DMS 273 treated with DMSO at 0.1 percent for 48 hours (cell line): ENCODE measurements around the gene HSPA4.
"Not testable (repeated sequence)": the region's sequence is repeated elsewhere in the genome, so short reads cannot be mapped to it uniquely, and the experiment has no call there.

ENCODE experiments used
- DNase-seq: peaks from one replicate; lab custom pipeline; 2025; lab: John Stamatoyannopoulos, UW

HSPA4 gene

DNA sequence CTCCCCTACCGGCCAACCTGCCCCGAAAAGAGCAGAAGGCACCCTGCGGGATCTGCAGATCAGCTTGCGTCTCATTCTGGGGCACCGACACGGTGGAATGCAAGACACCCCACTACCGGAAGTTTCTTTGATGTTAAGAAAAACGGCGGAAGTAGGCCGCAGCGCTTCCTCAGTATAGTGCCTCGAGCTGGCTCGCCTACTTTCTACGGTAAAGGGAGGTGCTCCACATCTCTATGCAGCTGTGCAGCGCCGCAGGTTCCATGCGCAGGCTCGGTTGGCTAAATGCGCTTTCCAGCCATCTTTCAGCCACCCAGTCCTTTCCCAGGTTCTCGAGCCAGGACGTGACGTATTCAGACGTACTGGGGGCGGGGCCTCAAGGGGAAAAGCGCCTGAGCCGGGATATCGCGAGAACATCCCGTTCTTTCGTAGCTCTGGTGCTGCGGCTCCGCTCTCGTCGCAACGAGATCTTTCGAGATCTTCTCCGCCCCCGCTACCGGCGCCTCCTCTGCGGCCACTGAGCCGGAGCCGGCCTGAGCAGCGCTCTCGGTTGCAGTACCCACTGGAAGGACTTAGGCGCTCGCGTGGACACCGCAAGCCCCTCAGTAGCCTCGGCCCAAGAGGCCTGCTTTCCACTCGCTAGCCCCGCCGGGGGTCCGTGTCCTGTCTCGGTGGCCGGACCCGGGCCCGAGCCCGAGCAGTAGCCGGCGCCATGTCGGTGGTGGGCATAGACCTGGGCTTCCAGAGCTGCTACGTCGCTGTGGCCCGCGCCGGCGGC, at the start of gene HSPA4:
Gene HSPA4 (plus strand): TSS at position 472 of the 775 bp plus-strand sequence. CDS start 238 bp downstream, at position 710.
- peak; percentile 96 for DNase-seq

GRCh38 chr5:133006653-133007052, 45.2 kb upstream of the HSPA4 start:
- no peak for DNase-seq

DNA sequence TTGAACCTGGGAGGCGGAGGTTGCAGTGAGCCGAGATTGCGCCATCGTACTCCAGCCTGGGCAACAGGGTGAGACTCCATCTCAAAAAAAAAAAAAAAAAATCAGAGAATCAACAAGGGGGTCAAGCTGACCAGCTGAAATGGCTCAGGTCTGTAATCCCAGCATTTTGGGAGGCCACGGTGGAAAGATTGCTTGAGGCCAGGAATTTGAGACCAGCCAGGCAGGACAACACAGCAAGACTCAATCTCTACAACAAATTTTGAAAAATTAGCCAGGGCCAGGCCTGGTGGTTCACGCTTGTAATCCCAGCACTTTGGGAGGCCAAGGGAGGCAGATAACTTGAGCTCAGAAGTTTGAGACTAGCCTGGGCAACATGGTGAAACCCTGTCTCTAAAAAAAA, 43.4 kb upstream of the HSPA4 start:
- not testable (repeated sequence) for DNase-seq

GRCh38 chr5:133015466-133015865, 36.3 kb upstream of the HSPA4 start:
- no peak for DNase-seq

DNA sequence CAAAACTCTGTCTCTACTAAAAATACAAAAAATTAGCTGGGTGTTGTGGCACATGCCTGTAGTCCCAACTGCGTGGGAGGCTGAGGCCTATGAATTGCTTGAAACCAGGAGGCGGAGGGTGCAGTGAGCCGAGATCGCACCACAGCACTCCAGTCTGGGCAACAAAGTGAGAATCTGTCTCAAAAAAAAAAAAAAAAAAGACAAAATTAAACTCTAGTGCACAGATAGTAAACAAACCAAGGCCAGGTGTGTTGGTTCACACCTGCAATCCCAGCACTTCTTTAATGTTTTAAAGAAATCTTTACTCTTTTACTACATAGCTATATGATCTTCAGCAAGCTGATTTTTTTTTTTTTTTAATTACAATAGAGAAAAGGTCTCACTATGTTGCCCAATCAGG, 33.8 kb upstream of the HSPA4 start:
- DNase-seq = no peak

DNA sequence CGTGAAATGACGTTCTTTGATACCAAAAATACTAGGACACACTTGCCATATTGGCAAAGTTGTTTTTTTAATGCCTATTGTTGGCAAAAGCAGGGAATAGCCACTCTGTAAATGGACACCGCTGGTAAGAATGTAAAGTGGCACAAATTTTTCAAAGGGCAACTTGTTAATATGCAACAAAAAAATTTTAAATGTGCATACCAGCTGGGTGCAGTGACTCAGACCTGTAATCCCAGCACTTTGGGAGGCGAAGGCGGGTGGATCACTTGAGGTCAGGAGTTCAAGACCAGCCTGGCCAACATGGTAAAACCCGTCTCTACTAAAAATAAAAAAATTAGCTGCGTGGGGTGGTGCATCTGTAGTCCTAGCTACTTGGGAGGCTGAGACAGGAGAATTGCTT, 32.3 kb upstream of the HSPA4 start:
- DNase-seq = not testable (repeated sequence)

DNA sequence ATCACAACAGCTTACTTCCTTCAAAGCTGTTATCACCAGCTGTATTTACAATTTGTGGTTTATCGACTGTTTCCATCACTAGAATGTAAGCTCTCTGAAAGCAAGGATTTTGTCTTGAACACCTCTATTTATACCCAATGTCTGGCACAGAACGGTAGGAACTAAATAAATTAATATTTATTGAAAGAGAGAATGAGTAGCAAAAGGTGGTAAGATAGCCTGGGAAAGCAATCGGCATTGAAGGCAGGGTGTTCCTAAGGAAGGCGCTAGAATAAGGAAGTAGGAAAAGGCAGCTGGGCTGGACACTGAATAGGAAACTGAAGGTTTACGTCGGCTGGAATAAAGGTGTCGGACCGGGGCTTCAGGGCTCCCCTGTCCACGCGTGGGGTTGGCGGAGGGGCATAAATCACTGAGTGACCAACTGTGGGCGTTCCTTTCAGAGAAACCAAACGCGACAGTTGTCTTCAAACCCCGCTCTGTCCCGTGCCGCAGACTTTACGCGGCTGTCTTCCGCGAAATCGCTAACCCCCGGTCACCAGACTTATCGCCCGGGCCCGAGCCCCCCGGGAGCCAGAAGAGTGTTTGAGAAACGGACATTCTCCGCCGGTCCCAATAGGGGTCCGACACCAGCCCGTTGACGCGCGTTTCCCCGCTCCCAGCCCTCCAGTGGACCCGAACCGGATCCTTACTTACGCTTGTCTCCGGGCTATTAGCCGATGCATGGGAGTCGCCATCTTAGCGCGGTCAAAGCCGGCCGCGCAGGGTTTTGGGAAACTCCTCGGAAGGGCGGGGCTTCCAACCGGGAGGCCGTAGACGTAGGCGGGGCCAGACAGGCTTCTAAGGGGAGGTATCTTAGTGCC, 25.8 kb upstream of the HSPA4 start, which contains the start of gene ZCCHC10:
Gene ZCCHC10 (minus strand): TSS at position 746 of the 860 bp plus-strand sequence. CDS start 12 bp downstream, at position 734.
- DNase-seq = peak; percentile 88

- no peak for DNase-seq
These were observed 25.1 kb upstream of the HSPA4 start for GRCh38 chr5:133026664-133027153.

DNA sequence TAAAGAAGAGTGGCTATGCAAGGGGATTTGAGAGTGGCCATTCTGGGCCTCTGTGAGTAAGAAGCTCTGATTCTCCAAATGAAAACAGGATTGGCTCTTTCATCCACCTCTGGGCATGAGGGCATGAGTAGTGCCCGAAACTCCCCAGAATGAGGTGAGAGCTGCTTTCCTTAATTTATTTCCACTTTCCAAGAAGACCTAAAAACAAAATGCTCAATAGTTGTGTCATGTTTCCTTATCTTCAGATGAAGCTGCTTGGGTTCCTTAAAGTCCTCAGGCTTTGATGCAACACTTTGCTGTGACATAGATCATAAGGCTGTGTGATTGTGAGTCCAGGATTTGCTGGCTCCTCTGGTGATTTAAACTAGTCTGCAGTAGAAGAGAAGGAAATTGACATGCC, 22.4 kb upstream of the HSPA4 start:
- no peak for DNase-seq

- no peak for DNase-seq
These were observed 21.3 kb upstream of the HSPA4 start for GRCh38 chr5:133030343-133031005.

- no peak for DNase-seq
These were observed 18.7 kb upstream of the HSPA4 start for GRCh38 chr5:133032852-133033742.

DNA sequence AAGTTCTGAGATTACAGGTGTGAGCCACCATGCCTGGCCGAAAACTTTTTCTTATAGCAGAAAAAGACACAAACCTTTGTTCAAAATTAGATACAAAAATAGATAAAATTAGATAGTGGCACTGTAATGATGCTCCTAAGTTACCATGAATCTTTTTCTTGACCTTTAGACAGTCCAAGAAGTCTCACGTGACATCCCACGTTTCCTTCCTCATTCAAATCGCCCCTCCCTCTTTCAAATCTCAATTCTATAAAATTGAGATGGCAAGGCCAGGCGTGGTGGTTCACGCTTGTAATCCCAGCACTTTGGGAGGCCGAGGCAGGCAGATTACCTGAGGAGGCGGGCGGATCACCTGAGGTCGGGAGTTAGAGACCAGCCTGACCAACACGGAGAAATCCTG, 17.7 kb upstream of the HSPA4 start:
- no peak for DNase-seq

DNA sequence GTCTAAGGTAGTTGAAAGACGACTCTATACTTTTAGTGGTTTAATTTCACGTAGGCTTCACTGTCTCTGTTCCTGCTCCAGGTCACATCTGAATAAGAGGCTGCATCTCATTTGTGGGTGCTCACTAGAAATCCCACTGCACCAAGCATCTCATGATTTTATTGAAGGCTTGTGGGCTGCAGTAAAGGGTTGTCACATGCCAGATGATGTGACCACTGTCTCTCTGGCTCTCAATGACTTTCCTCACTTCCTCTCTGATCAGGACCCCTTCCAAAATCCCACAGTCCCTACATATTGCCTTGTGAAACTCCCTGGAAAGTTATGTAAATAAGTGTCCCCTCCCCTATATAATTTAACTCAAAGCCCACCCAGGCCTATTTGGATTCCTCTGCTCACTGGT, 16.6 kb upstream of the HSPA4 start:
- no peak for DNase-seq

DNA sequence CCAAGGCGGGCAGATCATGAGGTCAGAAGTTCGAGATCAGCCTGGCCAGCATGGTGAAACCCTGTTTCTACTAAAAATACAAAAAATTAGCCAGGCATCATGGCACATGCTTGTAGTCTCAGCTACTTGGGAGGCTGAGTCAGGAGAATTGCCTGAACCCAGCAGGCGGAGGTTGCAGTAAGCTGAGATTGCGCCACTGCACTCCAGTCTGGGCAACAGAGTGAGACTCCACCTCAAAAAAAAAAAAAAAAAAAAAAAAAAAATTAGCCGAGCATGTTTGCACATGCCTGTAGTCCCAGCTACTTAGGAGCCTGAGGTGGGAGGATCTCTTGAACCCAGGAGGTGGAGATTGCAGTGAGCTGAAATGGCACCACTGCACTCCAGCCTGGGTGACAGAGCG, 15.1 kb upstream of the HSPA4 start:
- not testable (repeated sequence) for DNase-seq

DNA sequence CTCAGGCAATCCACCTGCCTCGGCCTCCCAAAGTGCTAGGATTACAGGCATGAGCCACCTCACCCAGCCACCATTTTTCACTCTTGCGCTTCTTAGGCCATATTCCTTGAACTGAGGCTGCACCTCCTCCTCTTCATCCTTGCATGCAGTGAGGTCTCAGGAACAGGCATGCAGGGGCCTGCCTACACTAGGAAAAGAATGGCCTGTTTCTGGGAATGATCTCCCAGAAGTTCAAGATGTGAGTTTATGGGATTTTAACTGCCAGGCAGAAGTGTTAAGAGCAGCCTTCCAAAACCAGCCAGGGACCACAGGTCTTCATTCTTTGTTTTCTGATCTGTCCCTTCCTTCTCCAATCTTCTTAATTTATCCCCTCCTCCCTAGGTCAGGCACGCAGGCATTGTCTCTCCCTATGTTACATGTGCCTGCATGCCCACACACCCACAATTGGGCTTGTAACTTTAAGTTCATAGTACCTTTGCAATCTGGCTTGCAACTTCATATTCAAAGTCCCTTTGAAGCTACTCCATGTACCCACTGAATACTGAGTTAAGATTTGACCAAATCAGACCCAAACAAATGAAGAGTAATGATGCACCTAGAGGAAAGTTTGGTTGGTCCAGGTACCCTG, 10.5 kb upstream of the HSPA4 start:
- no peak for DNase-seq

- DNase-seq = no peak
These were observed 9.9 kb upstream of the HSPA4 start for GRCh38 chr5:133041910-133042309.

GRCh38 chr5:133046560-133046959, 5.3 kb upstream of the HSPA4 start:
- not testable (repeated sequence) for DNase-seq

DNA sequence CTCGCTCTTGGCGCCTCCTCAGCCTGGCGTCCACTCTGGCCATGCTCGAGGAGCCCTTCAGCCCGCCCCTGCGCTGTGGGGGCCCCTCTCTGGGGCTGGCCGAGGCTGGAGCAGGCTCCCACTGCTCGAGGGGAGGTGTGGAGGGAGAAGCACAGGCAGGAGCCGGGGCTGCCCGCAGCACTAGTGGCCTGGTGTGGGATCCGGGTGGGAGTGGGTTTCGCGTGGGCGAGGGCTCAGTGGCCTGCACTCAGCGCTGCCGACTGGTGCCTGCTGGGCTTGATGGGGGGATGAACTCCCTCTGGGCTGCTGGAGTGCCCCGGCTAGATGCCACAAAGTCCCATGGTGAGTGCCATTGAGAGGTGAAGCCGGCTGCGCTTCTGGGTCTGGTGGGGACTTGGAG, 4.4 kb upstream of the HSPA4 start:
- DNase-seq = no peak

- DNase-seq = no peak
These were observed 2.7 kb upstream of the HSPA4 start for GRCh38 chr5:133048993-133049725.

DNA sequence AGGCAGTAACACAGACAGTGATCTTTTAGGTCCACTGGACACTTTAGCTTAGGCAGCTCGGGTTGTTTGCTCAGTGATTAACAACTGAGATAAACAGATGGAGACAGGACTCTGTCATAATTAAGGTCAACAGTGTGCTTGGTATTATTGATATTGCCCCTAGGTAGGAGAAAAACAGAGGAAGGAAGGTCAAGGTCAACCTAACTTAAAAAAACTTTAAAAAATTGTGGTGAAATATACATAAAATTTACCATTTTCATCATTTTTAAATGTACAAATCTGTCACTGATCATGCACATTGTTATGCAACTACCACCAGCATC, 2.1 kb upstream of the HSPA4 start:
- DNase-seq = peak; percentile 82
